Common myeloid progenitor, CD34-positive (primary cell): Measurements from ENCODE around the gene CSTF2T.

Experiments used
- CTCF ChIA-PET: fragments of 350-600 bp; sonication (Branson Sonifier 250); formaldehyde crosslinking; loops from one replicate; lab custom pipeline; 2021; ENCODE audit warnings: antibody characterized with exemption; lab: Charles Lee
- POLR2A ChIA-PET: fragments of 350-600 bp; sonication (Branson Sonifier 250); formaldehyde crosslinking; loops from one replicate; lab custom pipeline; 2021; ENCODE audit warnings: antibody characterized with exemption; lab: Charles Lee
- DNase-seq, 3 donors: peaks; one replicate each; pipeline versions ENCODE4 v3.0.0 to v3.0.0-alpha.2; 2013
- H3K27ac ChIP-seq, 2 experiments: 1 replicate in 1 of 2; 2 replicates in 1 of 2; pipeline ENCODE4 v1.7.0; 2013; ENCODE audit warnings: inconsistent platforms in 2 of 2, low read length in 2 of 2, mild to moderate bottlenecking in 2 of 2, low read depth in 1 of 2, moderate library complexity in 1 of 2; ENCODE audit not compliant: severe bottlenecking in 2 of 2, insufficient read depth in 1 of 2, poor library complexity in 1 of 2
- H3K27me3 ChIP-seq, 5 experiments: replicated peaks in 2 of 5; 1 replicate in 3 of 5; 2 replicates in 2 of 5; pipeline versions ENCODE4 v1.6.1 to v1.7.0; 2013; ENCODE audit warnings: low read length in 4 of 5, mild to moderate bottlenecking in 2 of 5, moderate library complexity in 2 of 5, inconsistent platforms in 1 of 5; ENCODE audit not compliant: insufficient read depth in 5 of 5, control insufficient read depth in 4 of 5
- H3K36me3 ChIP-seq, 4 experiments: 1 replicate in 2 of 4; 2 replicates in 2 of 4; pipeline versions ENCODE4 v1.6.1 to v1.7.0; 2013; ENCODE audit warnings: low read length in 3 of 4, control low read depth in 1 of 4, mild to moderate bottlenecking in 1 of 4; ENCODE audit not compliant: control insufficient read depth in 4 of 4, insufficient read depth in 4 of 4
- H3K4me1 ChIP-seq, 4 experiments: 1 replicate in 3 of 4; 2 replicates in 1 of 4; pipeline versions ENCODE4 v1.6.1 to v1.7.1; 2013; ENCODE audit warnings: low read length in 3 of 4, mild to moderate bottlenecking in 3 of 4, control low read depth in 1 of 4, inconsistent platforms in 1 of 4, moderate library complexity in 1 of 4; ENCODE audit not compliant: control insufficient read depth in 4 of 4, insufficient read depth in 4 of 4; ENCODE audit errors: control extremely low read depth in 1 of 4
- H3K4me3 ChIP-seq, 7 experiments: 1 replicate in 4 of 7; 2 replicates in 3 of 7; pipeline versions ENCODE4 v1.5.1 to v1.7.0; 2013; ENCODE audit warnings: mild to moderate bottlenecking in 7 of 7, low read length in 6 of 7, moderate library complexity in 6 of 7, inconsistent platforms in 2 of 7, low read depth in 2 of 7, control low read depth in 1 of 7; ENCODE audit not compliant: insufficient read depth in 4 of 7, control insufficient read depth in 1 of 7; ENCODE audit errors: extremely low read depth in 1 of 7
- H3K9me3 ChIP-seq, 5 experiments: 1 replicate in 4 of 5; 2 replicates in 1 of 5; pipeline versions ENCODE4 v1.6.1 to v1.7.1; 2013; ENCODE audit warnings: low read length in 4 of 5, mild to moderate bottlenecking in 2 of 5, inconsistent platforms in 1 of 5, low read depth in 1 of 5, moderate library complexity in 1 of 5; ENCODE audit not compliant: control insufficient read depth in 4 of 5, insufficient read depth in 2 of 5; ENCODE audit errors: control extremely low read depth in 1 of 5
- WGBS: methylation state at CpG from one replicate; pipeline ENCODE4 v1.1.5; 2013; ENCODE audit not compliant: insufficient coverage; 5-methylcytosine and 5-hydroxymethylcytosine counted together

The CSTF2T gene

DNA sequence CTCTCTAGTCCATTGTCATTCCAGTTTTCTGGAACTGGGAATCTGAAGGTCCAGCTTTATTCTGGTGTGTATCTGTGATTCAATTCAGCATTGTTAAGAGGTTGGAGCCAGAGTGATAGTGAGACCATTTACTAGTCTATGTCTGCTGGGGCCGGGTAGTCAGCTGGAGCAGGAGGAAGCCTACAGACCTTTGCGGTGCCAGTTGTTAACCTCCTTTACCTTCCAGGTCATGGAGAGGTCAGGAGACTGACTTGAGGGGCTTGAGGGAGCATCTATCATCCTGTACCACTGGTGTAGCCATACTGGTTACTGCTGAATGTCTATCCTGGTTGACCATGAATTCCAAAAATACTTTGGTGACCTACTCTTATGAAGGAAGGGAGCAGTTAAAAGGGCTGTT is 9.2 kb upstream of the CSTF2T start:
- POLR2A ChIA-PET = no interaction called here

DNA sequence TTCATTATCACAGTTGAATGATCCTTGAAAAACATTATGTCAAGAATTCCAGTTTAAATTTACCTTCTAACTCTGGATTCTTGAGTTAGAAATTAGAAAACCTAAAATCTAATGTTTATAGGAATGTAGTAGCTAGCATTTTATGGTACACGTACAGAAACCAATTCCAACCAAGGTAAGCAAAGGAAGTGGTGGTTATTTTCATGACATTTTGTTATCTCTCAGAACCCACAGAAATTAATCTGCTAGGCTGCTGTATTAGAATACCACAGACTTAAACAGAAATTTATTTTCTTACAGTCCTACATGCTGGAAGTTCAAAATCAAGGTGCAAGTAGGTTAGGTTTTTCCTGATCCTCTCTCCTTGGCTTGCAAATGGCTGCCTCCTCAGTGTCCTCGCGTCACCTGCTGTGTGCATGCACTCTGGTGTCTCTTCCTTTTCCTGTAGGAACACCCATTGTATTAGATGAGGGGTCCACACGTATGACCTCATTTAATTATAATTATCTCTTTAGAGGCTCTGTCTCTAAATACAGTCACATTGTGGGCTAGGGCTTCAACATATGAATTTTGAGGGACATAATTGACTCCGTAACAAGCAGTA is 8.5 kb upstream of the CSTF2T start:
- H3K9me3 ChIP-seq = no peaks in the 10 kb centered on the region
- H3K27ac ChIP-seq = no peak overlapping the region
- WGBS = no CpG with 5 or more reads among the region's 5 CpGs
- H3K4me1 ChIP-seq = peaks cover 0 to 3% (median 1%) of the 10 kb centered on the region in 4 experiments
- DNase-seq = no peak
- H3K27me3 ChIP-seq = no peaks in the 10 kb centered on the region
- H3K36me3 ChIP-seq = no peaks in the 10 kb centered on the region
- CTCF ChIA-PET = no interaction called here
- H3K4me3 ChIP-seq = no peak overlapping the region
- POLR2A ChIA-PET = no interaction called here

More for the DNA sequence above, 9.2 kb upstream of the CSTF2T start:
- Histone ChIP-seq H3K27me3 (no peaks in the 10 kb centered on the region), H3K9me3 (no peaks in the 10 kb centered on the region), H3K4me1 (peaks cover 0 to 6% (median 2%) of the 10 kb centered on the region in 4 experiments), H3K36me3 (no peaks in the 10 kb centered on the region), H3K27ac (no peak overlapping the region), H3K4me3 (no peak overlapping the region)
- CTCF ChIA-PET = no interaction called here
- DNase-seq = no peak
- no CpG with 5 or more reads among the region's 2 CpGs for WGBS

DNA sequence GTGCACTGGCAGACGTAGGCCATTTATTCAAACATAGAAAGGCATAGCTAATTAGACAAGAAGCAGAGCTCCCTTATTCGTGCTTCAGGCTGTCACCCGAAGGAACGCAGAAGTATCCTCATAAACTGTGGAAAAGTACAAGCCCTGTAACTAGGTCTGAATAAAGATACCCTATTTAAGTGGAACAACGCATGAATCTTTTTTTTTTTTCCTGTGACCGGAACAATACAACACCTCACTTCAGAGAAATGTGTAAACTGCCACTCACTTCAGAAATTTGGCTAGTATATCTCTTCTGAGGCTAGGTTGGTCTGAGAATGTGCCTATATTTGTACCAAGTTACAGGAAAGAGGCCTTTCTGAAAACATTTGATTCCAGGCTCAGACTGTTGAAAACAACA is 8.0 kb upstream of the CSTF2T start:
- no peak overlapping the region for H3K4me3 ChIP-seq
- H3K27me3 ChIP-seq = no peaks in the 10 kb centered on the region
- ChIA-PET CTCF (no interaction called here), POLR2A (no interaction called here)
- H3K27ac ChIP-seq = no peak overlapping the region
- 100% methylated on average over 3 of the region's 6 CpGs for WGBS
- H3K36me3 ChIP-seq = no peaks in the 10 kb centered on the region
- H3K4me1 ChIP-seq = peaks cover 0 to 3% (median 0%) of the 10 kb centered on the region in 4 experiments
- H3K9me3 ChIP-seq = no peaks in the 10 kb centered on the region
- no peak for DNase-seq

DNA sequence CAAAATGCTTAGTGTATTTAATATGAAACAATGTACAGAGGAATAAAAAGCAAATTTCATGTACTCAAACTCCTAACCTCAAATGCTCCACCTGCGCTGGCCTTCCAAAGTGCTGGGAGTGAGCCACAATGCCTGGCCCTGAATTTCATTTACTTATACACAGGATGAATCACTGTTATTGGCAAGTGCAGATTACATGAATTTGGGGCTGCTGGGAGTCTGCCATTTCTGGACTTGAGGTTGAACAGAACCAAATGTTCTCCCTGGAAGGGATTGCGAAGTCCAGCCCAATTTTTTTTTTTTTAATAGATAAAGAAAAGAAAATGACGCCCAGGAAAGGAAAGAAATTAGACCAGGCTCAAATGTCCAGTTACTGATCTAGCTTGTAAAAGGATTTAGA is 6.8 kb upstream of the CSTF2T start:
- Histone ChIP-seq H3K27ac (no peak overlapping the region), H3K36me3 (no peaks in the 10 kb centered on the region), H3K4me3 (no peak overlapping the region), H3K4me1 (no peaks in the 10 kb centered on the region), H3K9me3 (no peaks in the 10 kb centered on the region), H3K27me3 (no peaks in the 10 kb centered on the region)
- WGBS = no CpG with 5 or more reads among the region's 3 CpGs
- DNase-seq = no peak
- ChIA-PET POLR2A (no interaction called here), CTCF (interaction anchor here (0.6 kb wide), 1 partner anchor 253 kb away, joined by 5 read pairs; no protein-coding TSS in a partner anchor)

DNA sequence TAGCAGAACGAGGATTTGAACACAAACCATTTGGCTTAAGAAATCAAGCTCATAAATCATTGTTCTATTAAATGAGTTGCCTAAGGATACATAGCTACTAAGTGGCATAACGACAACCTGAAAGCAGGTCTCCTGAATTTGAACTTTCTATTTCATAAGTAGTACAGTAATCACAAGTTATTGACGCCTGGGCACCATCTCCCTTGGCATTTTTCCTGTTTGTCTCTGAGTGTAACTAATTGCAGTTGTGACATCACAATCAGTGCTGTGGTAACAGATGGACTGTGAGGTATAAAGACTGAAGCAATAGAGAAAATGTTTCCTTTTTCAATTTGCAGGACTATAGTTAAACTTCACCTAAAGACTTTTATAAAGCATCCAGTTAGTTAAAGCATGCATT is 6.4 kb upstream of the CSTF2T start:
- POLR2A ChIA-PET = no interaction called here
- Histone ChIP-seq H3K4me3 (no peak overlapping the region), H3K27ac (no peak overlapping the region), H3K27me3 (no peaks in the 10 kb centered on the region), H3K4me1 (no peaks in the 10 kb centered on the region), H3K36me3 (no peaks in the 10 kb centered on the region), H3K9me3 (no peaks in the 10 kb centered on the region)
- DNase-seq = peak in 1 of 3 donors; percentile 14
- CTCF ChIA-PET = interaction anchor here (0.6 kb wide), 1 partner anchor 254 kb away, joined by 5 read pairs; no protein-coding TSS in a partner anchor
- no CpG with 5 or more reads among the region's 3 CpGs for WGBS

DNA sequence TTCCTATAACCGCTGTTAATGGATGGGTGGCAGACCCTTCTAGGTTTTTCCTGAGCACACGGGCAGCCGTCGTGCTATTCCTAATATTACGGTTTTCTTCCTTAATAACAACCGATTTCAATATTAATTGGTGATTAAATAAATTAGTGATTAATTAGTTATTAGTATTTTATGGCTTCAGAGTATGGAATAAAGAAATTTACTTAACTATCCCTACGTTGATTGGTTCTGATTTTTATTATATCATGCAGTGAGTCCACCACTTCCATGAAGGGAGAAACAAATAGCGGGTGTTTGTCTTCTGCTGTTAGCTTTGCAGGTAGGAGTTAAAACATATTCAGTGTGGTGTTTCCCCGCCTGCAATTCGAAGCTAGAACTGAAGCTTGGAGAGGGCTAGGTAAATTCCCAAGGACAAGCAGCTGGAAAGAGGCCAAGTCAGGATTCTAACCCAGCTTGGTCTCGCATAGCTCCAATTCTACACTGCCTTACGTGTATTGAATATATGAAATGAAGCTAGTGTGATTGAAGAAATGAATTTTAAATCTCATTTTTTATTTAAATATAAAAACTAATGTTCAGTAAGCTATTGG is 928 bp upstream of the CSTF2T start:
- ChIA-PET POLR2A (no interaction called here), CTCF (no interaction called here)
- Histone ChIP-seq H3K9me3 (no peaks in the 10 kb centered on the region), H3K27me3 (no peaks in the 10 kb centered on the region), H3K27ac (peak overlapping the region; percentile 99), H3K4me1 (peaks cover 10 to 29% (median 26%) of the 10 kb centered on the region in 4 experiments), H3K4me3 (peak overlapping the region in 6 of 7 experiments; percentile 90 to 98 (median 97)), H3K36me3 (peaks cover 0 to 22% (median 12%) of the 10 kb centered on the region in 4 experiments)
- 63% methylated on average over 4 of the region's 12 CpGs for WGBS
- peak in 2 of 3 donors; percentile 37 to 38 for DNase-seq

DNA sequence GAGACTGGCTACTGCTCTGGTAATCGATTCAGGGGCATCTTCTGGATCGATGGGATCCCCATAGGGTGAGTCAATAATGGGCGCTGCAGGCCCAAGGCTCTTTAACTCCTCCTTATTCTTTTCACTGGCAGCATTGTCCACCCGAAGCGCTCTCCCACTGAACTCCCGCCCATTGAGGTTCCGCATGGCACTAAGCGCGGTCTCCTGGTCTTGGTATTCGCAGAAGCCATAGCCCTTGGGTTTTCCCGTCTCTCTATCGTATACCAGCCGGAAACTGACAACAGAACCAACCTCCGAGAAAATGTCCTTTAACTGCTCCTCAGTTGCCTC is 285 bp downstream of the CSTF2T start:
- no peak for DNase-seq
- Histone ChIP-seq H3K27me3 (no peaks in the 10 kb centered on the region), H3K36me3 (peaks cover 0 to 22% (median 12%) of the 10 kb centered on the region in 4 experiments), H3K4me1 (peaks cover 10 to 29% (median 26%) of the 10 kb centered on the region in 4 experiments), H3K4me3 (peak overlapping the region; percentile 64 to 98 (median 96)), H3K27ac (peak overlapping the region; percentile 99), H3K9me3 (no peaks in the 10 kb centered on the region)
- 2% methylated on average over 13 of the region's 14 CpGs for WGBS
- ChIA-PET POLR2A (no interaction called here), CTCF (no interaction called here)
